Kidney epithelial cell (primary cell): Measurements from ENCODE around the gene ABCF2. TPM values are rescaled to one million over a fixed set of nuclear protein-coding genes. Genes with fewer than 3 reads are reported as not detected.

Experiments used
- DNase-seq: peaks from one replicate; pipeline ENCODE4 v3.0.0-alpha.2; 2010; ENCODE audit warnings: low read depth
- H3K27me3 ChIP-seq: 2 replicates; pipeline ENCODE4 v1.6.0; 2011; ENCODE audit warnings: low read length; ENCODE audit not compliant: control insufficient read depth, insufficient read depth
- H3K36me3 ChIP-seq: 2 replicates; pipeline ENCODE4 v1.5.1; 2011; ENCODE audit warnings: low read length; ENCODE audit not compliant: control insufficient read depth, insufficient read depth
- H3K4me3 ChIP-seq: 2 replicates; pipeline ENCODE4 v1.5.1; 2011; ENCODE audit warnings: low read depth, mild to moderate bottlenecking, control low read depth, low read length
- total RNA-seq: library from RNA; depleted of rRNA; stranded (reverse); fragments of >200 nt; gene quantifications from 2 replicates; pipeline ENCODE4 v1.2.3, GENCODE V29; 2015
- TF ChIP-seq, protein P1 (sequence below): IDR thresholded peaks from 2 replicates; pipeline ENCODE4 v1.5.1; 2011; ENCODE audit warnings: mild to moderate bottlenecking, moderate library complexity, low read length, control low read depth, inconsistent platforms; ENCODE audit not compliant: insufficient read depth, poor library complexity, severe bottlenecking

Gene ABCF2
- total RNA-seq, 1 donor from 2014 or later: 75.4 TPM

DNA sequence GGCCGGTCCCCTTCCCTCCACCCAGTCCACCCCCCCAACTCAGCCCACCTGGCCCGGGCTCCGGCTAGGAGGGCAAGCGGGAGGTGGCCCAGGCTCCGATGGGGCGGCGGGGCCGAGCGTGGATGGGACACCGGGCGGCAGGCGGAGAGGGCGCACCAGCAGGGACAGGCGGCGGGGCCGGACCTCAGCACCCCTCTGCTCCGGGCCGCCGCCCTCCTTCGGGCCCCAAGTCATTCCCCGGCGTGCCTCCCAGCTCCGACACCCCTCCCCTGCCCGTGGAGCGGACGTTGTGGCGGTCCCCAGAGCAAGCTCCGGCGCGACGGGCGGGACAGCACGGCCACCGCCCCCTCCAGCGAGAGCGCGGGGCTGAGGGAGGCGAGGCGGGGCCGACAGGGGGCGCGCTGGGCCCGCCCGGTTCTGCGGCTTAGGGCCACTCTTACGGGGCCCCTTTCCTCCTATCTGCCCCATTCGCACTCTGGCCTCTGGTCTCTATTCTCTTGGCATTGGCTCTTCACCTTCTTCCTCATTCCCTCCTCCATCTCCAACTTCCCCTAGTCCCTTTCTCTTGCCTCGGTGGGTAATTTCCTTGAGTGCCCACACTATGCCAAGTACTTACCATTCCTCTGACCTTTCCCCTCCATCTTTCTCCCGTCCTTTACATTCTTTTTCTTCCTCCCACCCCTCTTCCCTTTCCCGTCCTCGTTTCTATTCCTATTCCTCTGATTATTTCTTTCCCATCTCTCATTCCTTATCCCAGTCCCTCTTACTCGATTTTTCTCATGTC, 58.8 kb downstream of the ABCF2 start:
- Histone ChIP-seq H3K4me3 (peak overlapping the region; percentile 16), H3K27me3 (peaks cover 61% of the 10 kb centered on the region), H3K36me3 (no peaks in the 10 kb centered on the region)
- TF ChIP-seq, protein P1, sequence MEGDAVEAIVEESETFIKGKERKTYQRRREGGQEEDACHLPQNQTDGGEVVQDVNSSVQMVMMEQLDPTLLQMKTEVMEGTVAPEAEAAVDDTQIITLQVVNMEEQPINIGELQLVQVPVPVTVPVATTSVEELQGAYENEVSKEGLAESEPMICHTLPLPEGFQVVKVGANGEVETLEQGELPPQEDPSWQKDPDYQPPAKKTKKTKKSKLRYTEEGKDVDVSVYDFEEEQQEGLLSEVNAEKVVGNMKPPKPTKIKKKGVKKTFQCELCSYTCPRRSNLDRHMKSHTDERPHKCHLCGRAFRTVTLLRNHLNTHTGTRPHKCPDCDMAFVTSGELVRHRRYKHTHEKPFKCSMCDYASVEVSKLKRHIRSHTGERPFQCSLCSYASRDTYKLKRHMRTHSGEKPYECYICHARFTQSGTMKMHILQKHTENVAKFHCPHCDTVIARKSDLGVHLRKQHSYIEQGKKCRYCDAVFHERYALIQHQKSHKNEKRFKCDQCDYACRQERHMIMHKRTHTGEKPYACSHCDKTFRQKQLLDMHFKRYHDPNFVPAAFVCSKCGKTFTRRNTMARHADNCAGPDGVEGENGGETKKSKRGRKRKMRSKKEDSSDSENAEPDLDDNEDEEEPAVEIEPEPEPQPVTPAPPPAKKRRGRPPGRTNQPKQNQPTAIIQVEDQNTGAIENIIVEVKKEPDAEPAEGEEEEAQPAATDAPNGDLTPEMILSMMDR: peak; percentile 56
- DNase-seq: no peak

DNA sequence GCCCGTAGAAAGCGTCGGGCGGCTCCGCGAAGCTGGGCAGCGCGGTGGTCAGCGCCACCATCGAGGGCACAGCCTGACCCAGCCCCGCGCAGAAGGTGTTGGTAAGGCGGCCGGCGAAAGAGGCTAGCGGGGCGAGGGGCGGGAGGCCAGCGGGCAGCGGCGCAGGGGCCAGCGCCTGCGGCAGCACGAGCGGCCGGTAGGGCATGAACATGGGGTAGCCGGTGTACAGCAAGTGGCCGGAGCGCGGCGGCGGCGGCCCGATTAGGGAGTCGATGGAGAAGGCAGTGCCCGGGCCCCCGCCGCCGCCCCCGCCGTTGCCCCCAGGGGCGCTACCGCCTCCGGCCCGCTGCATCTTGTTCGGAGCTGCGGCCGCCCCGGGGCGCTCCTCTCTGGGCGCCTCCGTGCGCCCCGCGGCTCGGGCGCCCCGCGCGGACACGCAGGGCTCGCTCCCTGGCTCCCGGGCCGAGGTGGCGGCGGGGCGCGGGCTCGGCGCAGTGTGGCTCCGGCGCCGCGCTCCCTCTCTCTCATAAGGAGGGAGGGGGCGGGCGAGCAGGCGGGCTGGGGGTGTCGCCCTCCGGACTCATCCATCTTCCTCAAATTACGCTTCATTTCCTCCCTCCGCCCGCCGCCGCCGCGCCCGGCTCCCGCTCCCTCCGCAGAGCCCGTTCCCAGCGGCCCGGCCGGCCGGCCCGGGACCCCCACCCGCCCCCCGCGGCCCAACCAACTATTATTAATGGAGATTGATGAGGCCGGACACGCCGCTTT, 59.6 kb downstream of the ABCF2 start, which contains the start of gene GBX1:
GBX1 (minus strand) TSS at position 498 of the 765 bp plus-strand sequence; CDS start at position 352, 146 bp downstream.
- no peak for DNase-seq
- H3K4me3 ChIP-seq: peak within 1 kb of the TSS; percentile 16
- TF ChIP-seq, protein P1: no peak
- no peaks in the 10 kb centered on the region for H3K36me3 ChIP-seq
- peaks cover 57% of the 10 kb centered on the region for H3K27me3 ChIP-seq

DNA sequence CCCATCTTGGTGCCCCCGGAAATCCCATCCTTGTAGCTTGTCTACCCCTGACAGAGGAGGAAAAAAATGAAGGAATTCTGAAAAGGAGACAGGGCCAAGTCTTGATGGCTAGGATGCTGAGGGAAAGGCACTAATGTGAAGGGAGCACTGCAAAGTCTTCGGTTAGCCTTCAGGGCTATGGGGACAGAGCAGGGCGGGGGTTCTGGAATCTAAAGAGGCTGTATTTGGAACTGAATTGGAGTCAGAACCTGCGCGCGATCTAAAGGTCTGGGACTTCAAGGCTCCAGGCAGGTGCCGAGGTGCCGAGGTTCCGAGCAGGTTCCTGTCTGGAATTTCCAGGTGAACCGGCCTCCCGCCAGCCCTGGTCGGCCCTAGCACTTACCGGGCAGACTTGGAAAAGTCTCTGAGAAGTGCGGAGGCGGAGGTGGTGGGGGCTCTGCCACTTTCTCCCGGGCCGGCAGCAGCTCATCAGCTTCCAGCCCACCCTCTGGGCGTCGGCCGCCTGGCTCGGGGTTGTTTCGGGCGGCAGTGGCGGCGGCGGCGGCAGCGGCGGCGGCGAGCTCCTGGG, 60.3 kb downstream of the ABCF2 start:
- Histone ChIP-seq H3K36me3 (no peaks in the 10 kb centered on the region), H3K4me3 (no peak overlapping the region), H3K27me3 (peaks cover 56% of the 10 kb centered on the region)
- no peak for DNase-seq
- TF ChIP-seq, protein P1: no peak

Other genes with a start within 250 kb of the ABCF2 start
- gene KCNH2, start 248.9 kb downstream of the ABCF2 start, total RNA-seq: 2.1 and 4.1 TPM in 2 replicates
- gene NOS3, start 236.2 kb downstream of the ABCF2 start, total RNA-seq: 1.0 and 3.1 TPM in 2 replicates
- gene ATG9B, start 202.7 kb downstream of the ABCF2 start, total RNA-seq: 0.55 and 2.1 TPM in 2 replicates
- 36.8 and 37.1 TPM in 2 replicates for gene ABCB8, start 198.8 kb downstream of the ABCF2 start, total RNA-seq
- 0.04 and 0.41 TPM in 2 replicates for gene ASIC3, start 178.7 kb downstream of the ABCF2 start, total RNA-seq
- gene CDK5, start 169.3 kb downstream of the ABCF2 start, total RNA-seq: 21.5 and 27.0 TPM in 2 replicates
- gene SLC4A2, start 167.6 kb downstream of the ABCF2 start, total RNA-seq: 166 and 201 TPM in 2 replicates
- gene FASTK, start 146.4 kb downstream of the ABCF2 start, total RNA-seq: 70.9 and 71.7 TPM in 2 replicates
- gene TMUB1, start 143.7 kb downstream of the ABCF2 start, total RNA-seq: 46.3 and 66.0 TPM in 2 replicates
- 77.4 and 92.8 TPM in 2 replicates for gene AGAP3, start 140.7 kb downstream of the ABCF2 start, total RNA-seq
- not detected in 2 replicates for gene GBX1, start 59.5 kb downstream of the ABCF2 start, total RNA-seq
- not detected in 2 replicates for gene ASB10, start 40.0 kb downstream of the ABCF2 start, total RNA-seq
- not detected in 2 replicates for gene H2BK1, start 16.7 kb downstream of the ABCF2 start, total RNA-seq
- 60.0 and 83.9 TPM in 2 replicates for gene CHPF2, start 5.3 kb upstream of the ABCF2 start, total RNA-seq
- 12.6 and 28.7 TPM in 2 replicates for gene SMARCD3, start 21.5 kb upstream of the ABCF2 start, total RNA-seq
- gene NUB1, start 114.6 kb upstream of the ABCF2 start, total RNA-seq: 48.5 and 60.2 TPM in 2 replicates
- gene WDR86, start 182.8 kb upstream of the ABCF2 start, total RNA-seq: 19.6 and 22.7 TPM in 2 replicates
- gene CRYGN, start 212.9 kb upstream of the ABCF2 start, total RNA-seq: 0.84 and 2.1 TPM in 2 replicates